Endothelial cell of umbilical vein (primary cell): ENCODE data around the gene FAM3D. TPM values are rescaled to one million over a fixed set of nuclear protein-coding genes. Genes with fewer than 3 reads are reported as not detected.

Experiments
- BruUV-seq: library from RNA; stranded (reverse); fragments of 400-500 nt; replicated peaks from 2 replicates; lab custom pipeline; 2021; lab: Mats Ljungman, UMichigan
- CTCF ChIA-PET: fragments of 300-600, 350-600 bp; sonication (Branson Sonifier 250); formaldehyde crosslinking; loops from one replicate; lab custom pipeline; 2021; ENCODE audit warnings: antibody characterized with exemption, inconsistent platforms; lab: Charles Lee
- POLR2A ChIA-PET: fragments of 300-600, 350-600 bp; sonication (Branson Sonifier 250); formaldehyde crosslinking; loops from one replicate; lab custom pipeline; 2021; ENCODE audit warnings: antibody characterized with exemption, inconsistent platforms; lab: Charles Lee
- DNase-seq: peaks from one replicate; pipeline ENCODE4 v3.0.0-alpha.2; 2011; ENCODE audit warnings: low read depth, low spot score
- FAIRE-seq: peaks from 2 replicates; lab custom pipeline; 2011; peaks lifted over from hg19 to GRCh38; lab: Jason Lieb, UNC
- H2AFZ ChIP-seq: 2 replicates; pipeline ENCODE4 v1.6.0; 2012; ENCODE audit warnings: low read depth, low read length, control low read depth, inconsistent platforms
- H3K27ac ChIP-seq: 2 replicates; pipeline ENCODE4 v1.5.1; 2011; ENCODE audit warnings: low read depth, mild to moderate bottlenecking, control low read depth, low read length, moderate library complexity; ENCODE audit not compliant: insufficient read depth
- H3K27me3 ChIP-seq, 2 experiments: 2 replicates each; pipeline versions ENCODE4 v1.6.0 to v1.6.1; 2011; ENCODE audit warnings: low read length in 2 of 2, mixed read lengths in 1 of 2; ENCODE audit not compliant: control insufficient read depth in 2 of 2, insufficient read depth in 2 of 2
- H3K36me3 ChIP-seq, 2 experiments: 2 replicates in 1 of 2; 3 replicates in 1 of 2; pipeline ENCODE4 v1.5.1; 2011; ENCODE audit warnings: low read length in 2 of 2, mild to moderate bottlenecking in 1 of 2, moderate library complexity in 1 of 2; ENCODE audit not compliant: control insufficient read depth in 2 of 2, insufficient read depth in 2 of 2; ENCODE audit errors: extremely low read depth in 1 of 2
- H3K4me1 ChIP-seq: 3 replicates; pipeline ENCODE4 v1.5.1; 2011; ENCODE audit warnings: mild to moderate bottlenecking, low read length; ENCODE audit not compliant: control insufficient read depth, insufficient read depth; ENCODE audit errors: extremely low read depth
- H3K4me2 ChIP-seq: 2 replicates; pipeline ENCODE4 v1.6.1; 2011; ENCODE audit warnings: low read length, control low read depth, mixed read lengths; ENCODE audit not compliant: insufficient read depth
- H3K4me3 ChIP-seq, 3 experiments: fragments of 200-600 bp in 1 of 3; sonication (generic), shearing (Covaris generic) in 1 of 3; replicated peaks in 1 of 3; 2 replicates each; pipeline ENCODE4 v1.5.1; 2011 to 2016; ENCODE audit warnings: control low read depth in 3 of 3, low read length in 3 of 3, mild to moderate bottlenecking in 2 of 3, inconsistent platforms in 1 of 3, low read depth in 1 of 3, moderate library complexity in 1 of 3; ENCODE audit not compliant: insufficient read depth in 1 of 3
- H3K79me2 ChIP-seq: 2 replicates; pipeline ENCODE4 v1.6.0; 2012; ENCODE audit warnings: low read length, inconsistent platforms; ENCODE audit not compliant: control insufficient read depth, insufficient read depth
- H3K9ac ChIP-seq: replicated peaks from 2 replicates; pipeline ENCODE3; 2011; ENCODE audit warnings: low read length, control low read depth; ENCODE audit not compliant: insufficient read depth; ENCODE audit errors: extremely low read depth
- H3K9me1 ChIP-seq: replicated peaks from 3 replicates; pipeline ENCODE4 v1.6.0; 2011; ENCODE audit warnings: mild to moderate bottlenecking, low read length; ENCODE audit not compliant: control insufficient read depth, insufficient read depth; ENCODE audit errors: extremely low read depth
- H3K9me3 ChIP-seq: replicated peaks from 2 replicates; pipeline ENCODE4 v1.5.1; 2012; ENCODE audit warnings: low read length, inconsistent platforms; ENCODE audit not compliant: control insufficient read depth, insufficient read depth
- H4K20me1 ChIP-seq: replicated peaks from 2 replicates; pipeline ENCODE3; 2011; ENCODE audit warnings: mild to moderate bottlenecking, low read length; ENCODE audit not compliant: control insufficient read depth, insufficient read depth; ENCODE audit errors: extremely low read depth
- CTCF ChIP-seq, 2 donors: IDR thresholded peaks; 1 replicate in 1 of 2; 2 replicates in 1 of 2; pipeline ENCODE4 v1.5.1; 2011; ENCODE audit warnings: low read length in 2 of 2, mild to moderate bottlenecking in 2 of 2, moderate library complexity in 2 of 2, control low read depth in 1 of 2, inconsistent platforms in 1 of 2, low read depth in 1 of 2; ENCODE audit not compliant: insufficient read depth in 1 of 2; ENCODE audit errors: extremely low read depth in 1 of 2
- EZH2 ChIP-seq: IDR thresholded peaks from 2 replicates; pipeline ENCODE4 v1.6.1; 2012; ENCODE audit warnings: borderline replicate concordance, low read depth, mild to moderate bottlenecking, moderate library complexity, low read length, inconsistent platforms; ENCODE audit not compliant: severe bottlenecking
- FOS ChIP-seq: IDR thresholded peaks from 2 replicates; pipeline ENCODE4 v1.6.1; 2011; ENCODE audit warnings: mild to moderate bottlenecking, low read length, moderate library complexity, borderline replicate concordance; ENCODE audit not compliant: insufficient read depth
- GATA2 ChIP-seq: IDR thresholded peaks from 2 replicates; pipeline ENCODE4 v1.7.0; 2011; ENCODE audit warnings: low read depth, mild to moderate bottlenecking, moderate library complexity, mixed read lengths, low read length; ENCODE audit not compliant: insufficient read length, insufficient read depth
- JUN ChIP-seq: IDR thresholded peaks from 2 replicates; pipeline ENCODE4 v1.6.1; 2011; ENCODE audit warnings: borderline replicate concordance, low read depth; ENCODE audit not compliant: insufficient read length, insufficient read depth
- MAX ChIP-seq: IDR thresholded peaks from 2 replicates; pipeline ENCODE4 v1.6.1; 2011; ENCODE audit not compliant: insufficient read depth, insufficient read length
- MYC ChIP-seq: IDR thresholded peaks from one replicate; pipeline ENCODE4 v1.6.1; 2011; ENCODE audit warnings: mild to moderate bottlenecking, low read depth, low read length
- POLR2A ChIP-seq: IDR thresholded peaks from 2 replicates; pipeline ENCODE4 v1.6.1; 2012; ENCODE audit warnings: low read depth, mild to moderate bottlenecking, control low read depth, low read length
- POLR2AphosphoS5 ChIP-seq: IDR thresholded peaks from 2 replicates; pipeline ENCODE4 v1.6.1; 2012; ENCODE audit warnings: low read depth, mild to moderate bottlenecking, control low read depth, low read length, moderate library complexity; ENCODE audit not compliant: insufficient read depth
- dilution Hi-C: fragments of 300-500 bp; cut with MboI; formaldehyde crosslinking; loops from one replicate; pipeline ENCODE4 v1.15.0; 2019; ENCODE audit warnings: low sequenced_read_pairs; ENCODE audit not compliant: extremely low pct_ligation_motif_present
- intact Hi-C: fragments of 100-400 bp; cut with micrococcal nuclease; formaldehyde crosslinking; loops from one replicate; pipeline ENCODE4 v1.10.0; 2022
- polyA plus RNA-seq, 4 experiments: library from polyadenylated mRNA; depleted of rRNA in 3 of 4; stranded (reverse) in 3 of 4; unstranded in 1 of 4; fragments of >200 nt; gene quantifications; 2 replicates each; pipeline versions ENCODE4 v1.2.1 to v1.2.3, GENCODE V29; 2011 to 2012; ENCODE audit warnings: missing spikeins in 1 of 4
- total RNA-seq: library from RNA; stranded (reverse); gene quantifications from 2 replicates; pipeline ENCODE4 v1.2.3, GENCODE V29; 2021

FAM3D gene
- total and polyA plus RNA-seq, 2 donors (not counting 3 experiments of a cell fraction or from before 2014, with no cell fraction given): 0.12 TPM; not detected in 1

- dilution Hi-C loops (no loop called here), intact Hi-C loops (no loop called here)
- Histone ChIP-seq H3K4me1 (no peaks in the 10 kb centered on the region), H3K27me3 (no peaks in the 10 kb centered on the region), H3K9ac (no peak overlapping the region), H3K9me3 (no peaks in the 10 kb centered on the region), H3K9me1 (no peaks in the 10 kb centered on the region), H3K4me3 (no peak overlapping the region), H4K20me1 (no peaks in the 10 kb centered on the region), H3K79me2 (no peaks in the 10 kb centered on the region), H3K36me3 (no peaks in the 10 kb centered on the region), H3K4me2 (no peak overlapping the region), H3K27ac (no peak overlapping the region), H2AFZ (no peak overlapping the region)
- TF ChIP-seq JUN (no peak), GATA2 (no peak), MAX (no peak), MYC (no peak), EZH2 (no peak), POLR2AphosphoS5 (no peak), FOS (no peak), CTCF (IDR thresholded peaks at IDR 0.05; ENCODE audit: extremely low read depth in 1 of 2, insufficient read depth in 1 of 2, low read depth in 1 of 2, low read length in 2 of 2) (no peak), POLR2A (no peak)
- ChIA-PET POLR2A (no interaction called here), CTCF (interaction anchor here (1.2 to 1.4 kb wide), 3 partner anchors 9 to 16 kb away, joined by 3 to 4 read pairs (median 3); no protein-coding TSS in a partner anchor)
- FAIRE-seq (no peak), DNase-seq (no peak)
- no TSS peak for BruUV-seq
Observed at GRCh38 chr3:58612830-58613229, 53.7 kb downstream of the FAM3D start.
